Skeletal muscle tissue (tissue), 4 donors: ENCODE results near the gene PARD3B. TPM values are rescaled to one million over a fixed set of nuclear protein-coding genes. Genes with fewer than 3 reads are reported as not detected.

Experiments
- H3K27ac ChIP-seq: one replicate; pipeline ENCODE4 v1.7.0; 2013; ENCODE audit warnings: mild to moderate bottlenecking, low read depth, low read length, inconsistent platforms
- H3K27me3 ChIP-seq, 3 donors: one replicate each; pipeline ENCODE4 v1.7.0; 2013; ENCODE audit warnings: low read length in 3 of 3; ENCODE audit not compliant: control insufficient read depth in 3 of 3, insufficient read depth in 3 of 3
- H3K36me3 ChIP-seq, 3 donors: one replicate each; pipeline ENCODE4 v1.7.0; 2013; ENCODE audit warnings: low read length in 3 of 3; ENCODE audit not compliant: control insufficient read depth in 3 of 3, insufficient read depth in 3 of 3
- H3K4me1 ChIP-seq, 3 donors: one replicate each; pipeline ENCODE4 v1.7.0; 2013; ENCODE audit warnings: low read length in 3 of 3, mild to moderate bottlenecking in 3 of 3; ENCODE audit not compliant: control insufficient read depth in 3 of 3, insufficient read depth in 3 of 3
- H3K4me3 ChIP-seq, 3 donors: one replicate each; pipeline ENCODE4 v1.7.0; 2013; ENCODE audit warnings: low read length in 3 of 3
- H3K9ac ChIP-seq, 3 donors: one replicate each; pipeline ENCODE4 v1.7.0; 2013; ENCODE audit warnings: low read length in 3 of 3, mild to moderate bottlenecking in 3 of 3, moderate library complexity in 2 of 3, low read depth in 1 of 3
- H3K9me3 ChIP-seq, 3 donors: one replicate each; pipeline ENCODE4 v1.7.0; 2013; ENCODE audit warnings: low read length in 3 of 3; ENCODE audit not compliant: control insufficient read depth in 3 of 3
- total RNA-seq: library from RNA; depleted of rRNA; stranded (reverse); fragments of >200 nt; gene quantifications from one replicate; pipeline ENCODE4 v1.2.3, GENCODE V29; 2014
- donor health status: Osteomylitis.

Gene PARD3B
- total RNA-seq, 1 donor from 2014 or later = 19.8 TPM

- Histone ChIP-seq H3K36me3 (no peaks in the 10 kb centered on the region), H3K27me3 (no peaks in the 10 kb centered on the region), H3K4me3 (no peak overlapping the region), H3K9me3 (no peaks in the 10 kb centered on the region), H3K9ac (no peak overlapping the region), H3K27ac (no peak overlapping the region), H3K4me1 (no peaks in the 10 kb centered on the region)
Observed at GRCh38 chr2:205311201-205311600, 765.9 kb downstream of the PARD3B start.

- no peak overlapping the region for H3K4me3 ChIP-seq
- no peak overlapping the region for H3K27ac ChIP-seq
- H3K27me3 ChIP-seq = no peaks in the 10 kb centered on the region
- no peak overlapping the region for H3K9ac ChIP-seq
- no peaks in the 10 kb centered on the region for H3K4me1 ChIP-seq
- no peaks in the 10 kb centered on the region for H3K9me3 ChIP-seq
- no peaks in the 10 kb centered on the region for H3K36me3 ChIP-seq
Observed at GRCh38 chr2:205321231-205321630, 776.0 kb downstream of the PARD3B start.

DNA sequence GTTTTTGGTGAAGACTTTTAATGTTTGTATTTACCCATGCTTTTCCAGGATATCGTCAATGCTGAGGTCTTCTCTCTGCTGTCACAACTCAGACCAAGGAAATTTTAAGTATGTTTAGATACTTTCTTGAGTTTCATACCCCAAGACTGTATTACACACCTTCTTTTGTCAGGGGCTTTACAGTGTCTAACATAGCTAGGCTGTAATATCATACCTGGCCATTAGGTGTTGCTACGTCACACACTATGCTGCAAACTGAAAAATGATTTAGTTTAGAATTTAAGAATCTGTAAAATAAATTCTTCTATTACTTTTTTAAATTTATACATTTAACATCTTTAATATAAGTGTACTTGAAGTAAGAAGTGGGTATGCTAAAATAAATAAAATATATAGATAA lies 778.7 kb downstream of the PARD3B start:
- Histone ChIP-seq H3K4me3 (no peak overlapping the region), H3K9ac (no peak overlapping the region), H3K9me3 (no peaks in the 10 kb centered on the region), H3K36me3 (no peaks in the 10 kb centered on the region), H3K27ac (no peak overlapping the region), H3K4me1 (no peaks in the 10 kb centered on the region), H3K27me3 (no peaks in the 10 kb centered on the region)

DNA sequence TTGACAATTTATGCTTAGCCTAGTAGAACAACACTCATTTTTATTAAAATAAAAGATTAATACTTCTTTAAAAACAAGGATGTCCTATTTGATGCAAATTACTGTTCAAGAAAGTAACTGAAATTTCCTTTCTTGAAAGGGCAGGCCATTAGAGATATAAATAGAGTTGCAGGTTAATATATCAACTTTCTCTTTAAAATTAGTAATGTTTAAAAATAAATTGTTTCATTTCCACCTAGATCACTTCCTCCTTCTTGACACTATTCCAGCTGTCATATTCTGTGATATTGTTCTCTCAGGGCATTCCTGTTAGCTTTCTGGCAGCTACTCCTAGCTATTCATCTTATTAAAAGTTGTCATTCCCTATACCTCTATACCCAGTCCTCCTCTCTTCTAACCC lies 779.1 kb downstream of the PARD3B start:
- Histone ChIP-seq H3K27me3 (no peaks in the 10 kb centered on the region), H3K4me1 (no peaks in the 10 kb centered on the region), H3K27ac (no peak overlapping the region), H3K9me3 (no peaks in the 10 kb centered on the region), H3K4me3 (no peak overlapping the region), H3K9ac (no peak overlapping the region), H3K36me3 (no peaks in the 10 kb centered on the region)

DNA sequence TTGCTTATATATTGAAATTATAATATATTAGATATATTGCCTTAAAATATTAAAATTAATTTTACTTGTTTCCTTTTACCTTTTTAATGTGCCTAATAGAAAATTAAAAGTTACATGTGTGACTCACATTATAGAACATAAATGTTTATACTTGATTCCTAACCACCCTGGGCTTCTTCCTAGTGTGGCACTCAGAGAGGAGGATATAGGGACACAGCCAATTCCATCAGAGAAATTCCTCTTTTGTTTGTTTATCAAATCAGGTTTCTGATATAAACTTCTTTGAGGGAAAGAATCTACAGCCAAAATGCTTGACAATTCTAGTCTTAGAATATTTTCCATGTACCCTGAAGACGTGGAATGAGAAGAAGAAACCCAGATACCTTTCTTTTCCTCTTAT lies 788.1 kb downstream of the PARD3B start:
- no peak overlapping the region for H3K4me3 ChIP-seq
- H3K27me3 ChIP-seq = no peaks in the 10 kb centered on the region
- H3K9me3 ChIP-seq = no peaks in the 10 kb centered on the region
- no peaks in the 10 kb centered on the region for H3K36me3 ChIP-seq
- no peak overlapping the region for H3K27ac ChIP-seq
- H3K4me1 ChIP-seq = no peaks in the 10 kb centered on the region
- H3K9ac ChIP-seq = no peak overlapping the region

DNA sequence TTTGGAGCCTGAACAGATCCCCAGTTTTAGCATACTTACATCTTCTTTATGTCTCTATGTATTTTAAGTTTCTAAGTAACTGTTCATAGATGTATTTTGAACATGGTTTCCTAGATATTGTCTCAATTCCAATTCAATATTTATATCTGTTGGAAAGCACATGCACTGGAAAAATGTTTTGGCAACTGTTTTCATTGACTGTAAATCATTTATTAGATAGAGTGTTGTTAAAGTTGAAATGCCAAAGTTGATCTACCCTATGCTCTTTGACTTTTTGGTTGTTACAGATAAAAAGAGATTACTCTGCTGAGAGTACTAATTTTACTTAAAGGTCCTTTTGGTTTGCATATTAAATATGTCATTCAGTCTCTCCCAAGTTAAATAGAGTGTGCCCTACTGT lies 792.0 kb downstream of the PARD3B start:
- Histone ChIP-seq H3K4me1 (no peaks in the 10 kb centered on the region), H3K4me3 (no peak overlapping the region), H3K36me3 (no peaks in the 10 kb centered on the region), H3K27me3 (no peaks in the 10 kb centered on the region), H3K9me3 (no peaks in the 10 kb centered on the region), H3K9ac (no peak overlapping the region), H3K27ac (no peak overlapping the region)

- no peaks in the 10 kb centered on the region for H3K27me3 ChIP-seq
- H3K4me3 ChIP-seq = no peak overlapping the region
- no peaks in the 10 kb centered on the region for H3K9me3 ChIP-seq
- no peaks in the 10 kb centered on the region for H3K36me3 ChIP-seq
- no peaks in the 10 kb centered on the region for H3K4me1 ChIP-seq
- no peak overlapping the region for H3K27ac ChIP-seq
- no peak overlapping the region for H3K9ac ChIP-seq
Observed at GRCh38 chr2:205338156-205338555, 792.9 kb downstream of the PARD3B start.

DNA sequence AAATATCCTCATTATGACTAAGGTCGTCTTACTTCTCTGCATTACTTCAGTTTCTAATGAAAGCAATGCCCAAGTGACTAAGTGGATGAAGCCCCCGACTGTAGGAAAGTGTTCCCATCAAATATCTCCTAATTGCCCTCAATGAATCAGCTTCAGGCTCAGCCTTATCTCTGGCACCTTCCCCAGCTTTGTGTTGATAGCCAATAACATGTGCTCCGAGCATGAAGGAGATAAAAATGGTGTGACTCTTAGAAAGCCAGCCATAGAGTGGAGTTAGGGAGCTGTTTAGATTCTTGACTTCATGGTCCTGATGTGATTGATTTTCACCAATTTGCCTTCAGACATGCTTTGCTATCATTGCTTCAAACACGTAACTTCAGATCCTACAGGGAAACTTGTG lies 797.8 kb downstream of the PARD3B start:
- Histone ChIP-seq H3K27ac (no peak overlapping the region), H3K4me1 (no peaks in the 10 kb centered on the region), H3K27me3 (no peaks in the 10 kb centered on the region), H3K9ac (no peak overlapping the region), H3K36me3 (no peaks in the 10 kb centered on the region), H3K9me3 (no peaks in the 10 kb centered on the region), H3K4me3 (no peak overlapping the region)

GRCh38 chr2:205346649-205347048 lies 801.4 kb downstream of the PARD3B start:
- Histone ChIP-seq H3K9me3 (no peaks in the 10 kb centered on the region), H3K4me3 (no peak overlapping the region), H3K27me3 (no peaks in the 10 kb centered on the region), H3K27ac (no peak overlapping the region), H3K9ac (no peak overlapping the region), H3K36me3 (no peaks in the 10 kb centered on the region), H3K4me1 (no peaks in the 10 kb centered on the region)

GRCh38 chr2:205347899-205348298 lies 802.6 kb downstream of the PARD3B start:
- Histone ChIP-seq H3K36me3 (no peaks in the 10 kb centered on the region), H3K27me3 (no peaks in the 10 kb centered on the region), H3K4me3 (no peak overlapping the region), H3K9ac (no peak overlapping the region), H3K9me3 (no peaks in the 10 kb centered on the region), H3K4me1 (no peaks in the 10 kb centered on the region), H3K27ac (no peak overlapping the region)

- Histone ChIP-seq H3K9ac (no peak overlapping the region), H3K4me1 (no peaks in the 10 kb centered on the region), H3K27me3 (no peaks in the 10 kb centered on the region), H3K36me3 (no peaks in the 10 kb centered on the region), H3K9me3 (no peaks in the 10 kb centered on the region), H3K27ac (no peak overlapping the region), H3K4me3 (no peak overlapping the region)
Observed at GRCh38 chr2:205352094-205352493, 806.8 kb downstream of the PARD3B start.
